HG02763 (cell line): Measurements from ENCODE around the gene RPTOR.

Source experiments
- ATAC-seq: cut with Tn5 transposase; IDR thresholded peaks from one replicate; pipeline ENCODE4 v1.9.1; 2021; ENCODE audit warnings: mild to moderate bottlenecking, moderate library complexity; ENCODE audit not compliant: unreplicated experiment

Gene RPTOR

GRCh38 chr17:80997424-80998117 lies 452.9 kb downstream of the RPTOR start:
- no peak for ATAC-seq

- no peak for ATAC-seq
These were observed 453.6 kb downstream of the RPTOR start for GRCh38 chr17:80998118-80998747.

- no peak for ATAC-seq
These were observed 454.3 kb downstream of the RPTOR start for GRCh38 chr17:80998748-80999535.

- no peak for ATAC-seq
These were observed 455.1 kb downstream of the RPTOR start for GRCh38 chr17:80999536-81000333.

- ATAC-seq: no peak
These were observed 455.6 kb downstream of the RPTOR start for GRCh38 chr17:81000334-81000630.

GRCh38 chr17:81000631-81001357 lies 456.2 kb downstream of the RPTOR start:
- no peak for ATAC-seq

GRCh38 chr17:81002013-81002384 lies 457.4 kb downstream of the RPTOR start:
- no peak for ATAC-seq

- ATAC-seq: no peak
These were observed 458.0 kb downstream of the RPTOR start for GRCh38 chr17:81002409-81003361.

GRCh38 chr17:81003711-81004475 lies 459.3 kb downstream of the RPTOR start:
- ATAC-seq: no peak

- ATAC-seq: no peak
These were observed 462.3 kb downstream of the RPTOR start for GRCh38 chr17:81006891-81007290.

GRCh38 chr17:81008140-81008539 lies 463.5 kb downstream of the RPTOR start:
- no peak for ATAC-seq

GRCh38 chr17:81009136-81009535 lies 464.5 kb downstream of the RPTOR start:
- ATAC-seq: no peak

- ATAC-seq: no peak
These were observed 466.3 kb downstream of the RPTOR start for GRCh38 chr17:81010935-81011334.

GRCh38 chr17:81011951-81012350 lies 467.3 kb downstream of the RPTOR start:
- ATAC-seq: no peak

GRCh38 chr17:81012574-81013447 lies 468.2 kb downstream of the RPTOR start:
- no peak for ATAC-seq

- no peak for ATAC-seq
These were observed 469.0 kb downstream of the RPTOR start for GRCh38 chr17:81013642-81014041.

- ATAC-seq: no peak
These were observed 470.5 kb downstream of the RPTOR start for GRCh38 chr17:81015136-81015535.
